Measurements from ENCODE around the gene MDM2. TPM values are rescaled to one million over a fixed set of nuclear protein-coding genes. Genes with fewer than 3 reads are reported as not detected.

MDM2 gene
- polyA plus RNA-seq, 3 donors, result 16.2 to 39.9 (median 27.6) TPM

DNA sequence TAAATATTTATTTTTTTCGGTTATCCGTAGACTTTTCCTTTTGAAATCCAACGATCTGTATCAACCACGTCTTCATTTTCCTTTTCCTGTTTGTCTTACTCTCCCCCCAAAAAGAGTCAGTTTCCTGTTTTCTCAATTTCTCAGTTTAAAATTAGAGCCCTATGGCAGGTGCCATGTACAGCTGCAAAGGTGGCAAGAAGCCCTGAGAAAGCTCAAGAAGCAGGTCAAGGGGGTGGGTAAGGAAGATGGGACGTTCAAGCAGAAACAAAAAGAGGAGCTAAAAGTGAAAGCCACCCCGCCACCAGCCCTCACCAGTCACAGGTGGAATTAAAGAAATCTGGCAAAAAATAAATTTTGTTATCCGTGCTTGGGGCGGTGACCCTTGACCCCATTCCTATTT lies 35.3 kb upstream of the MDM2 start:
- Histone ChIP-seq H3K4me3 (replicated peaks in 1 of 3; ENCODE audit: low read depth in 2 of 3, low read length in 3 of 3) (no peak overlapping the region), H3K27ac (ENCODE audit: low read depth in 1 of 2, low read length in 2 of 2) (no peak overlapping the region), H3K9me3 (replicated peaks in 1 of 2; ENCODE audit: control insufficient read depth in 1 of 2, insufficient read depth in 1 of 2, low read length in 2 of 2) (no peaks in the 10 kb centered on the region), H2AFZ (ENCODE audit: insufficient read depth, low read depth, low read length, poor library complexity, severe bottlenecking) (no peak overlapping the region), H3K27me3 (ENCODE audit: control insufficient read depth in 2 of 2, insufficient read depth in 2 of 2, low read length in 2 of 2) (no peaks in the 10 kb centered on the region), H3K4me1 (ENCODE audit: control insufficient read depth in 1 of 2, insufficient read depth in 2 of 2, low read length in 2 of 2) (no peaks in the 10 kb centered on the region), H3K36me3 (replicated peaks in 1 of 2; ENCODE audit: control insufficient read depth in 1 of 2, insufficient read depth in 2 of 2, low read length in 2 of 2) (no peaks in the 10 kb centered on the region), H4K20me1 (ENCODE audit: insufficient read depth, low read length) (no peaks in the 10 kb centered on the region), H3K9ac (ENCODE audit: insufficient read depth, low read length, poor library complexity, severe bottlenecking) (no peak overlapping the region), H3K4me2 (replicated peaks; ENCODE audit: extremely low read depth, low read length, poor library complexity, severe bottlenecking) (peak overlapping the region; percentile 20), H3K79me2 (ENCODE audit: insufficient read depth, low read length) (no peaks in the 10 kb centered on the region)
- peaks cover 0 to 2% (median 0%) of the 10 kb centered on the region in 3 donors for H3K27me3 Mint-ChIP-seq (ENCODE audit: low read depth in 3 of 3)
- H3K4me3 Mint-ChIP-seq, result peak overlapping the region; percentile 5 to 35
- peak overlapping the region in 1 of 7 donors; percentile 19 for H3K27ac Mint-ChIP-seq
- peaks cover 0 to 6% of the 10 kb centered on the region in 2 donors for H3K36me3 Mint-ChIP-seq
- intact Hi-C loops (cut with micrococcal nuclease), result loop anchor here in 1 of 2 donors (10.0 kb wide), 1 partner anchor 52 kb away; no protein-coding TSS in a partner anchor
- TF ChIP-seq, protein P1, sequence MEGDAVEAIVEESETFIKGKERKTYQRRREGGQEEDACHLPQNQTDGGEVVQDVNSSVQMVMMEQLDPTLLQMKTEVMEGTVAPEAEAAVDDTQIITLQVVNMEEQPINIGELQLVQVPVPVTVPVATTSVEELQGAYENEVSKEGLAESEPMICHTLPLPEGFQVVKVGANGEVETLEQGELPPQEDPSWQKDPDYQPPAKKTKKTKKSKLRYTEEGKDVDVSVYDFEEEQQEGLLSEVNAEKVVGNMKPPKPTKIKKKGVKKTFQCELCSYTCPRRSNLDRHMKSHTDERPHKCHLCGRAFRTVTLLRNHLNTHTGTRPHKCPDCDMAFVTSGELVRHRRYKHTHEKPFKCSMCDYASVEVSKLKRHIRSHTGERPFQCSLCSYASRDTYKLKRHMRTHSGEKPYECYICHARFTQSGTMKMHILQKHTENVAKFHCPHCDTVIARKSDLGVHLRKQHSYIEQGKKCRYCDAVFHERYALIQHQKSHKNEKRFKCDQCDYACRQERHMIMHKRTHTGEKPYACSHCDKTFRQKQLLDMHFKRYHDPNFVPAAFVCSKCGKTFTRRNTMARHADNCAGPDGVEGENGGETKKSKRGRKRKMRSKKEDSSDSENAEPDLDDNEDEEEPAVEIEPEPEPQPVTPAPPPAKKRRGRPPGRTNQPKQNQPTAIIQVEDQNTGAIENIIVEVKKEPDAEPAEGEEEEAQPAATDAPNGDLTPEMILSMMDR (IDR thresholded peaks at IDR 0.05), result no peak
- peaks cover 8% of the 10 kb centered on the region for H3K4me1 Mint-ChIP-seq
- WGBS (ENCODE audit: insufficient coverage), result 24% methylated on average over 3 of the region's 8 CpGs
- DNase-seq, result no peak
- H3K9me3 Mint-ChIP-seq, result peaks cover 0 to 2% (median 0%) of the 10 kb centered on the region in 7 donors

DNA sequence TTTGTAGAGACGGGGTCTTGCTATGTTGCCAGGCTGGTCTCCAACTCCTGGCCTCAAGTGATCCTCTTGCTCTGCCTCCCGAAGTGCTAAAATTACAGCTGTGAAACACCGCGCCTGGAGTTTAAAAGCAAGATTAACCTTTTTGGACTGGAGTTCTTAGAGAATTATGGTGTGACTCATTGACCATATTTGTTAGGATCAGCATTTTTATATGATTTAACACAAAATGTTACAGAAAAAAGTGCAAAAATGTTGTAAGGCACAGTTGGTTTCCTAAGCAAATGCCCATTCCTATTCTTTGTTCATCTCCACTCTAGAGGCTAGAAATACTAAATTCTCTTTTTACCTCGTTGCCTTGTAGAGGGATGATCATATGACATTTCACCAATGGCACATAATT lies 34.4 kb upstream of the MDM2 start:
- Histone ChIP-seq H3K9ac (ENCODE audit: insufficient read depth, low read length, poor library complexity, severe bottlenecking) (no peak overlapping the region), H3K27me3 (ENCODE audit: control insufficient read depth in 2 of 2, insufficient read depth in 2 of 2, low read length in 2 of 2) (no peaks in the 10 kb centered on the region), H3K4me3 (replicated peaks in 1 of 3; ENCODE audit: low read depth in 2 of 3, low read length in 3 of 3) (no peak overlapping the region), H3K4me2 (replicated peaks; ENCODE audit: extremely low read depth, low read length, poor library complexity, severe bottlenecking) (no peak overlapping the region), H4K20me1 (ENCODE audit: insufficient read depth, low read length) (no peaks in the 10 kb centered on the region), H3K4me1 (ENCODE audit: control insufficient read depth in 1 of 2, insufficient read depth in 2 of 2, low read length in 2 of 2) (no peaks in the 10 kb centered on the region), H3K36me3 (replicated peaks in 1 of 2; ENCODE audit: control insufficient read depth in 1 of 2, insufficient read depth in 2 of 2, low read length in 2 of 2) (no peaks in the 10 kb centered on the region), H3K79me2 (ENCODE audit: insufficient read depth, low read length) (no peaks in the 10 kb centered on the region), H2AFZ (ENCODE audit: insufficient read depth, low read depth, low read length, poor library complexity, severe bottlenecking) (no peak overlapping the region), H3K27ac (ENCODE audit: low read depth in 1 of 2, low read length in 2 of 2) (no peak overlapping the region), H3K9me3 (replicated peaks in 1 of 2; ENCODE audit: control insufficient read depth in 1 of 2, insufficient read depth in 1 of 2, low read length in 2 of 2) (no peaks in the 10 kb centered on the region)
- Mint-ChIP-seq H3K4me1 (peaks cover 8% of the 10 kb centered on the region), H3K27ac (no peak overlapping the region), H3K36me3 (no peaks in the 10 kb centered on the region), H3K9me3 (peaks cover 0 to 2% (median 0%) of the 10 kb centered on the region in 7 donors), H3K27me3 (ENCODE audit: low read depth in 3 of 3) (peaks cover 0 to 2% (median under 1%) of the 10 kb centered on the region in 3 donors), H3K4me3 (no peak overlapping the region)
- 100% methylated on average over 2 of the region's 5 CpGs for WGBS (ENCODE audit: insufficient coverage)
- intact Hi-C loops (cut with micrococcal nuclease), result loop anchor here in 1 of 2 donors (10.0 kb wide), 1 partner anchor 51 kb away; no protein-coding TSS in a partner anchor
- TF ChIP-seq, protein P1 (IDR thresholded peaks at IDR 0.05), result no peak
- no peak for DNase-seq
